ENCODE data around the gene PDHX.

Gene PDHX

GRCh38 chr11:34987617-34988016, 71.2 kb downstream of the PDHX start:
- H2AFZ ChIP-seq: no peak overlapping the region
- no peaks in the 10 kb centered on the region for H3K4me1 ChIP-seq
- H3K4me2 ChIP-seq (ENCODE audit: low read length): no peak overlapping the region
- H3K79me2 ChIP-seq: no peaks in the 10 kb centered on the region
- H3K27ac ChIP-seq: no peak overlapping the region
- H3K4me3 ChIP-seq (ENCODE audit: low read depth, low read length): no peak overlapping the region
- H3K9me3 ChIP-seq (ENCODE audit: control insufficient read depth, low read length): no peaks in the 10 kb centered on the region
- TF ChIP-seq CTCF (IDR thresholded peaks at IDR 0.05): no peak
- no peaks in the 10 kb centered on the region for H3K27me3 ChIP-seq (ENCODE audit: control insufficient read depth, insufficient read depth, low read length)
- H3K36me3 ChIP-seq (ENCODE audit: control insufficient read depth, insufficient read depth, low read length): no peaks in the 10 kb centered on the region
- H3K9ac ChIP-seq: no peak overlapping the region

GRCh38 chr11:34988294-34989255, 72.2 kb downstream of the PDHX start:
- Histone ChIP-seq H3K9ac (no peak overlapping the region), H3K27ac (no peak overlapping the region), H3K4me2 (ENCODE audit: low read length) (no peak overlapping the region), H3K9me3 (ENCODE audit: control insufficient read depth, low read length) (no peaks in the 10 kb centered on the region), H3K27me3 (ENCODE audit: control insufficient read depth, insufficient read depth, low read length) (no peaks in the 10 kb centered on the region), H3K79me2 (no peaks in the 10 kb centered on the region), H3K4me1 (no peaks in the 10 kb centered on the region), H3K36me3 (ENCODE audit: control insufficient read depth, insufficient read depth, low read length) (no peaks in the 10 kb centered on the region), H2AFZ (no peak overlapping the region), H3K4me3 (ENCODE audit: low read depth, low read length) (no peak overlapping the region)
- TF ChIP-seq CTCF (IDR thresholded peaks at IDR 0.05): no peak

DNA sequence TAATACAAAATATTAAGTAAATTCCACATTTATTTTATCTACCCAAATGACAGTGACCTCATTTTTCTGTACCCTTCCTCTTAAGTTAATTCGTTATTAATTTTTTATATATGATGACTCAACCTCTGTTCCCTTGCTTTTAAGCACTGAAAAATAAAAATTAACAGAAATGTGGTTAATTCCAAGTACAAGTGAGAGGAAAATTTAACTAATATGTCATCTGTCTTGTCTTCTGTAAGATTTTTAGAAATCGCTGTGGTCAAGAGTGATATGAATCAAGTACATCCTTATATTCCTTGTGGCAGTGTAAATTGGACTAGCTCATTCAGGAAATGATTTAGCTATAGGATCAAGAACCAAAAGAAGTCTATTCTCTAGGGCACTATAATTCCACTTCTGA, 74.5 kb downstream of the PDHX start:
- no peak for TF ChIP-seq CTCF (IDR thresholded peaks at IDR 0.05)

DNA sequence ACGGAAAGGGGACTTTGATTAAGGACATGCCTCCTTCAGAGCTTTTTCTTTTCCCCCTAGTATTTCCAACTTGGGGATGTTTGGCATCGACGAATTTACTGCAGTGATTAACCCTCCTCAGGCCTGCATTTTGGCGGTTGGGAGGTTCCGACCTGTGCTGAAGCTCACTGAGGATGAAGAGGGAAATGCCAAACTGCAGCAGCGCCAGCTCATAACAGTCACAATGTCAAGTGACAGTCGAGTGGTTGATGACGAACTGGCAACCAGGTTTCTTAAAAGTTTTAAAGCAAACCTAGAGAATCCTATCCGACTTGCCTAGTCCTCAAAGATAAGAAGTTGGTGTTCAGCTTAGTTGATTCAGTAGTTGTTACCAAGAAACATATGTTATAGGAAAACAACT, 78.4 kb downstream of the PDHX start:
- no peaks in the 10 kb centered on the region for H3K9me3 ChIP-seq (ENCODE audit: control insufficient read depth, low read length)
- H3K27me3 ChIP-seq (ENCODE audit: control insufficient read depth, insufficient read depth, low read length): no peaks in the 10 kb centered on the region
- no peak for TF ChIP-seq CTCF (IDR thresholded peaks at IDR 0.05)
- H3K4me2 ChIP-seq (ENCODE audit: low read length): no peak overlapping the region
- H3K9ac ChIP-seq: no peak overlapping the region
- H3K4me1 ChIP-seq: peaks cover 3% of the 10 kb centered on the region
- no peak overlapping the region for H3K4me3 ChIP-seq (ENCODE audit: low read depth, low read length)
- H3K79me2 ChIP-seq: no peaks in the 10 kb centered on the region
- no peak overlapping the region for H3K27ac ChIP-seq
- no peaks in the 10 kb centered on the region for H3K36me3 ChIP-seq (ENCODE audit: control insufficient read depth, insufficient read depth, low read length)
- no peak overlapping the region for H2AFZ ChIP-seq

More for the DNA sequence above, 74.5 kb downstream of the PDHX start:
- Histone ChIP-seq H3K4me3 (ENCODE audit: low read depth, low read length) (no peak overlapping the region), H3K4me1 (no peaks in the 10 kb centered on the region), H3K79me2 (no peaks in the 10 kb centered on the region), H3K27me3 (ENCODE audit: control insufficient read depth, insufficient read depth, low read length) (no peaks in the 10 kb centered on the region), H2AFZ (no peak overlapping the region), H3K9me3 (ENCODE audit: control insufficient read depth, low read length) (no peaks in the 10 kb centered on the region), H3K27ac (no peak overlapping the region), H3K36me3 (ENCODE audit: control insufficient read depth, insufficient read depth, low read length) (no peaks in the 10 kb centered on the region), H3K9ac (no peak overlapping the region), H3K4me2 (ENCODE audit: low read length) (no peak overlapping the region)

DNA sequence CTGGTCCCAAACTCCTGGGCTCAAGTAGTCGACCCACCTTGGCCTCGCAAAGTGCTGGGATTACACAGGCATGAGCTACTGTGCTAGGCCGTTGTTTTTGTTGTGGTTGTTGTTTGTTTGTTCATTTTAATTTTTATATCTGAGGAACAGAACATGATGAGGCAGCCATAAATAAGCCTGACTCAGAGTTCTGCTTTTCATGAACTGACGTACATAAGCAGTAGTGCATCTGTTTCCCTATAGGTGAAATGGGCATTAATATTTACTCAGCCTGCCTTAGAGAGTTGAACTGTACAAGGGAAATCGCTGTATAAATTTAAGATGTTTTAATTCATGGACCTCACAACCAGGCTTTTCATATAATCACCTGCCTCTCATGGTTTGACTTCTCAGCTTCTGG, 80.5 kb downstream of the PDHX start:
- Histone ChIP-seq H3K79me2 (no peaks in the 10 kb centered on the region), H3K27ac (no peak overlapping the region), H3K4me2 (ENCODE audit: low read length) (no peak overlapping the region), H3K4me1 (peaks cover 3% of the 10 kb centered on the region), H3K27me3 (ENCODE audit: control insufficient read depth, insufficient read depth, low read length) (no peaks in the 10 kb centered on the region), H2AFZ (no peak overlapping the region), H3K9ac (no peak overlapping the region), H3K4me3 (ENCODE audit: low read depth, low read length) (no peak overlapping the region), H3K9me3 (ENCODE audit: control insufficient read depth, low read length) (no peaks in the 10 kb centered on the region), H3K36me3 (ENCODE audit: control insufficient read depth, insufficient read depth, low read length) (no peaks in the 10 kb centered on the region)
- no peak for TF ChIP-seq CTCF (IDR thresholded peaks at IDR 0.05)
